ENCODE measurements around the gene CFAP57.

The CFAP57 gene

GRCh38 chr1:43302721-43303470 lies 130.8 kb downstream of the CFAP57 start:
- no peak for DNase-seq

- DNase-seq: no peak
Observed at GRCh38 chr1:43303471-43304313, 131.6 kb downstream of the CFAP57 start.

All from CD4-positive, alpha-beta T cell treated with Interleukin-21 for 1 hour (primary cell).